GM12864 (cell line): Measurements from ENCODE around the gene LRRC42.
"Not testable (repeated sequence)": the region's sequence is repeated elsewhere in the genome, so short reads cannot be mapped to it uniquely, and the experiment has no call there.

Source experiments
- DNase-seq: peaks from one replicate; pipeline ENCODE4 v3.0.0-alpha.2; 2011; ENCODE audit warnings: low read depth
- H3K4me3 ChIP-seq: 2 replicates; pipeline ENCODE4 v1.5.1; 2011; ENCODE audit warnings: mild to moderate bottlenecking, low read depth, low read length, control low read depth
- TF ChIP-seq, protein P1 (sequence below): IDR thresholded peaks from 2 replicates; pipeline ENCODE4 v1.5.1; 2011; ENCODE audit warnings: low read depth, mild to moderate bottlenecking, moderate library complexity, low read length, control low read depth, inconsistent platforms; ENCODE audit errors: missing control alignments

The LRRC42 gene

DNA sequence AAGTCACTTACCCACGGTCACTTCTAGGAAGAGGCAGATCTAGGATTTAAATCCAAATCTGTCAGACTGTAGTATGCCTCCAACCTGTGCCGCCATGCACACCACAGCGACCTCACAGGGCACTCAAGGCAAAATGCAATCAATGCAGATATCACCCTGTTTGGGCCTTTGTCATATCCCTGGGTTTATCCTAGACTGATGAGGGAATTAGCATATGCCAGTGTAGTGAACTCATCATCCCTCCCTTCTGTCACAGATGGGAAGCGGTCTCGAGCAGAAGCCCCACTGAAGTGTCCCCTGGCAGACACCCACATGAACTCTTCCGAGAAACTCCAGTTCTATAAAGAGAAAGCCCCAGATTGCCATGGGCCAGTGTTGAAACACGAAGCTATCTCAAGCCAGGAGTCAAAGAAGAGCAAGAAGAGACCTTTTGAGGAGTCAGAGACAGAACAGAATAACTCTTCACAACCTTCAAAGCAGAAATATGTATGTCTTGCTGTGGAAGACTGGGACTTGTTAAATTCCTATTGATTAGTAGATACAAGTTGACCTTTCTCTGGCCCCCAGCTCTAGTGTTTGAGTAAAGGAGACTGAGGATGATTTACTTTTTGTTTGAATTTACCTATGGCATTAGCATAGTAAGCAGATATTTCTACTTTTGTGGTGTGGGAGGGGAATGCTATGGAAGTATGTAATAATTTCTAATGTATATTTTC lies 21.4 kb downstream of the LRRC42 start:
- TF ChIP-seq, protein P1, sequence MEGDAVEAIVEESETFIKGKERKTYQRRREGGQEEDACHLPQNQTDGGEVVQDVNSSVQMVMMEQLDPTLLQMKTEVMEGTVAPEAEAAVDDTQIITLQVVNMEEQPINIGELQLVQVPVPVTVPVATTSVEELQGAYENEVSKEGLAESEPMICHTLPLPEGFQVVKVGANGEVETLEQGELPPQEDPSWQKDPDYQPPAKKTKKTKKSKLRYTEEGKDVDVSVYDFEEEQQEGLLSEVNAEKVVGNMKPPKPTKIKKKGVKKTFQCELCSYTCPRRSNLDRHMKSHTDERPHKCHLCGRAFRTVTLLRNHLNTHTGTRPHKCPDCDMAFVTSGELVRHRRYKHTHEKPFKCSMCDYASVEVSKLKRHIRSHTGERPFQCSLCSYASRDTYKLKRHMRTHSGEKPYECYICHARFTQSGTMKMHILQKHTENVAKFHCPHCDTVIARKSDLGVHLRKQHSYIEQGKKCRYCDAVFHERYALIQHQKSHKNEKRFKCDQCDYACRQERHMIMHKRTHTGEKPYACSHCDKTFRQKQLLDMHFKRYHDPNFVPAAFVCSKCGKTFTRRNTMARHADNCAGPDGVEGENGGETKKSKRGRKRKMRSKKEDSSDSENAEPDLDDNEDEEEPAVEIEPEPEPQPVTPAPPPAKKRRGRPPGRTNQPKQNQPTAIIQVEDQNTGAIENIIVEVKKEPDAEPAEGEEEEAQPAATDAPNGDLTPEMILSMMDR, result no peak
- no peak overlapping the region for H3K4me3 ChIP-seq
- no peak for DNase-seq

DNA sequence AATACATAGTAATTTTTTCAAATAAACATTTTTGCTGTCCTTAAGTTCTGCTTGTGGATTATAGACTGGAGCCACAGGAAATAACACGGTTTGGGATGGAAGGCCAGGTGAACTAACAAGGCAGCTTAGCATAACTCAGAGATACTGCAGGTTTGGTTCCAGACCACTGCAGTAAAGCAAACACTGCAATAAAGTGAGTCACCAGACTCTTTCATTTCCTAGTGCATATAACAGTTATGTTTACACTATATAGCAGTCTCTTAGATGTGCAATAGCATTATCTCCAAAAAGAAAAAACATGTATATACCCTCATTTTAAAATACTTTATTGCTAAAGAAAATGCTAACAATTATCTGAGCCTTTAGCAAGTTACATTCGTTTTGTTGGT lies 22.0 kb downstream of the LRRC42 start:
- DNase-seq, result no peak
- TF ChIP-seq, protein P1, result no peak

DNA sequence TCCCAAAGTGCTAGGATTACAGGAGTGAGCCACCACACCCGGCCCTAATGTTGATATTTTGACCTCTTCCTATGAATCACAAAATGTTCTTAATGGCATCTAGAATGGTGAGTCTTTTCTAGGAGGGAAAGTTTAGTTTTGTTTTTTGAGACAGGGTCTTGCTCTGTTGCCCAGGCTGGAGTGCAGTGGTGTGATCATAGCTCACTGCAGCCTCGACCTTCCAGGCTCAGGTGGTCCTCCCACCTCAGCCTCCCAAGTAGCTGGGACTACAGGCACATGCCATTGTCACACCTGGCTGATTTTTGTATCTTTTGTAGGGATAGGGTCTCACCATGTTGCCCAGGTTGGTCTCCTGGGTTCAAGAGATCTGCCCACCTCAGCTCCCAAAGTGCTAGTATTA lies 23.2 kb downstream of the LRRC42 start:
- not testable (repeated sequence) for H3K4me3 ChIP-seq, DNase-seq

More for the DNA sequence above, 22.0 kb downstream of the LRRC42 start:
- no peak overlapping the region for H3K4me3 ChIP-seq

- TF ChIP-seq, protein P1, result no peak
- H3K4me3 ChIP-seq, result no peak overlapping the region
- no peak for DNase-seq
Measured at GRCh38 chr1:53971718-53972117, 25.6 kb downstream of the LRRC42 start.

DNA sequence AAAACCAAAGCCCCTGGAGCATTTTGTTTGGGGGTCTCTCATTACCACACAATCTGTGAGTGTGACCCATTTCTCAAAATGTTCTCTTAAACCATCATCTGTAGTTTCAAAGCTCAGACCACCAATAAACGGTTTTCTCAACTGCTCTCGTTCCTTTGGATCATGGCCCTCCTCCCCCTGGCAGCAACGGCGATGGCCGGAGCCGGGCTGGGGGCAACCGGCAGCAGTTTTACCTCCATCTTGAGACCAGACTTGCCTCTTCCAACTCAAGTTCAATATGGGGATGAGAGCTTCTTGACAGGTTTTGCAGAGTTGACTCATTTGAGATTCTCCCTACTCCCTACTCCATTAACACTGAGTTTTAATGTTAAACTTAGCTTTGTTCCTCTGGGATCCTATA lies 29.7 kb downstream of the LRRC42 start:
- H3K4me3 ChIP-seq, result no peak overlapping the region
- DNase-seq, result no peak
- TF ChIP-seq, protein P1, result no peak

GRCh38 chr1:53979712-53980450 lies 33.7 kb downstream of the LRRC42 start:
- TF ChIP-seq, protein P1, result no peak
- H3K4me3 ChIP-seq, result no peak overlapping the region
- DNase-seq, result no peak

- TF ChIP-seq, protein P1, result no peak
- no peak overlapping the region for H3K4me3 ChIP-seq
Measured at GRCh38 chr1:53981220-53981619, 35.1 kb downstream of the LRRC42 start.

More at GRCh38 chr1:53981220-53981619, 35.1 kb downstream of the LRRC42 start:
- no peak for DNase-seq
